Measurements from ENCODE around the gene NQO1. TPM values are rescaled to one million over a fixed set of nuclear protein-coding genes. Genes with fewer than 3 reads are reported as not detected.
A peak's percentile ranks its signal among the peaks of the same experiment; 100 is the strongest.
"Not testable (repeated sequence)": the region's sequence is repeated elsewhere in the genome, so short reads cannot be mapped to it uniquely, and the experiment has no call there.

Gene NQO1
- total RNA-seq, 3 donors from 2014 or later, result 41.2 to 133 (median 87.4) TPM

GRCh38 chr16:69768666-69769065 is 42.3 kb upstream of the NQO1 start:
- Histone ChIP-seq H3K4me3 (no peak overlapping the region), H3K4me1 (ENCODE audit: low read depth) (peaks cover 16% of the 10 kb centered on the region), H3K9me3 (no peaks in the 10 kb centered on the region), H3K36me3 (ENCODE audit: low read depth) (no peaks in the 10 kb centered on the region)
- TF ChIP-seq CTCF (IDR thresholded peaks at IDR 0.05), result no peak
- DNase-seq (no peak), ATAC-seq (no peak)
- intact Hi-C loops (cut with DNase I, micrococcal nuclease), result no loop called here

- no peak for TF ChIP-seq CTCF (IDR thresholded peaks at IDR 0.05)
- DNase-seq (no peak), ATAC-seq (peak; percentile 13)
- Histone ChIP-seq H3K4me1 (ENCODE audit: low read depth) (peaks cover 12% of the 10 kb centered on the region), H3K36me3 (ENCODE audit: low read depth) (no peaks in the 10 kb centered on the region), H3K9me3 (no peaks in the 10 kb centered on the region), H3K4me3 (no peak overlapping the region)
- intact Hi-C loops (cut with DNase I, micrococcal nuclease), result no loop called here
These were observed 41.3 kb upstream of the NQO1 start for GRCh38 chr16:69767459-69768229.

GRCh38 chr16:69763599-69763942 is 37.2 kb upstream of the NQO1 start:
- TF ChIP-seq CTCF (IDR thresholded peaks at IDR 0.05), result no peak
- Histone ChIP-seq H3K4me3 (no peak overlapping the region), H3K36me3 (ENCODE audit: low read depth) (no peaks in the 10 kb centered on the region), H3K4me1 (ENCODE audit: low read depth) (peaks cover 5% of the 10 kb centered on the region), H3K9me3 (no peaks in the 10 kb centered on the region)
- intact Hi-C loops (cut with DNase I, micrococcal nuclease), result no loop called here
- DNase-seq (no peak), ATAC-seq (peak; percentile 6)

GRCh38 chr16:69762814-69763598 is 36.6 kb upstream of the NQO1 start:
- H3K4me3 ChIP-seq, result peak overlapping the region; percentile 65
- peaks cover 5% of the 10 kb centered on the region for H3K4me1 ChIP-seq (ENCODE audit: low read depth)
- peak; percentile 77 for ATAC-seq
- peak in 1 of 3 donors; percentile 47 for DNase-seq
- intact Hi-C loops (cut with DNase I, micrococcal nuclease), result no loop called here
- TF ChIP-seq CTCF (IDR thresholded peaks at IDR 0.05), result no peak
- no peaks in the 10 kb centered on the region for H3K9me3 ChIP-seq
- H3K36me3 ChIP-seq (ENCODE audit: low read depth), result no peaks in the 10 kb centered on the region

GRCh38 chr16:69761983-69762813 is 35.8 kb upstream of the NQO1 start, which contains the start of gene WWP2:
WWP2 (plus strand) TSS chr16:69762332; CDS start chr16:69787011, 24,679 bp downstream.
- intact Hi-C loops (cut with DNase I, micrococcal nuclease), result no loop called here
- H3K36me3 ChIP-seq (ENCODE audit: low read depth), result no peaks in the 10 kb centered on the region
- ATAC-seq (peak; percentile 85), DNase-seq (peak; percentile 80 to 88 (median 86))
- TF ChIP-seq CTCF (IDR thresholded peaks at IDR 0.05), result no peak
- no peaks in the 10 kb centered on the region for H3K9me3 ChIP-seq
- H3K4me3 ChIP-seq, result peak within 1 kb of the TSS; percentile 65
- H3K4me1 ChIP-seq (ENCODE audit: low read depth), result peaks cover 5% of the 10 kb centered on the region

- H3K9me3 ChIP-seq; intact Hi-C loops (cut with DNase I, micrococcal nuclease); ATAC-seq: not testable (repeated sequence)
These were observed 31.0 kb upstream of the NQO1 start for GRCh38 chr16:69757375-69757774.

More at GRCh38 chr16:69757375-69757774, 31.0 kb upstream of the NQO1 start:
- not testable (repeated sequence) for H3K36me3 ChIP-seq (ENCODE audit: low read depth); H3K4me3 ChIP-seq; DNase-seq
- H3K4me1 ChIP-seq (ENCODE audit: low read depth), result peaks cover 19% of the 10 kb centered on the region

All from mucosa of descending colon (tissue), 3 donors.